Stomach (tissue), 4 donors: ENCODE data around the gene ACTN4.

Experiments used
- CTCF ChIP-seq, 7 experiments: fragments of 450-650 bp in 4 of 7; fragments of 200-600 bp in 3 of 7; sonication (generic) in 3 of 7; IDR thresholded peaks; one replicate each; pipeline ENCODE4 v1.5.1; 2016 to 2019; ENCODE audit warnings: antibody characterized with exemption in 7 of 7, control low read depth in 2 of 7, mild to moderate bottlenecking in 1 of 7
- POLR2A ChIP-seq, 4 donors: fragments of 450-650 bp; IDR thresholded peaks; one replicate each; pipeline ENCODE4 v1.6.1; 2016; ENCODE audit warnings: antibody characterized with exemption in 4 of 4, control low read depth in 2 of 4, mild to moderate bottlenecking in 1 of 4, moderate library complexity in 1 of 4

- TF ChIP-seq CTCF (IDR thresholded peaks at IDR 0.05) (no peak), POLR2A (IDR thresholded peaks at IDR 0.05) (no peak)
Observed at GRCh38 chr19:38730470-38730730, 83.0 kb downstream of the ACTN4 start.
